GM19193 (cell line): ENCODE data around the gene SPACA7.

Experiments used
- POLR2A ChIP-seq: IDR thresholded peaks from 4 replicates; pipeline ENCODE4 v1.6.1; 2011; ENCODE audit not compliant: insufficient read depth, insufficient read length; ENCODE audit errors: extremely low read depth

SPACA7 gene

GRCh38 chr13:112450118-112450903 is 74.2 kb downstream of the SPACA7 start:
- no peak for TF ChIP-seq POLR2A

- no peak for TF ChIP-seq POLR2A
Observed at GRCh38 chr13:112450904-112451240, 74.7 kb downstream of the SPACA7 start.

- no peak for TF ChIP-seq POLR2A
Observed at GRCh38 chr13:112451512-112452379, 75.6 kb downstream of the SPACA7 start.

GRCh38 chr13:112452380-112453206 is 76.4 kb downstream of the SPACA7 start:
- no peak for TF ChIP-seq POLR2A

GRCh38 chr13:112453207-112453829 is 77.2 kb downstream of the SPACA7 start:
- TF ChIP-seq POLR2A = no peak

GRCh38 chr13:112453874-112454647 is 77.9 kb downstream of the SPACA7 start:
- TF ChIP-seq POLR2A = no peak

GRCh38 chr13:112454648-112455334 is 78.6 kb downstream of the SPACA7 start:
- TF ChIP-seq POLR2A = no peak

- no peak for TF ChIP-seq POLR2A
Observed at GRCh38 chr13:112455476-112456059, 79.4 kb downstream of the SPACA7 start.

- TF ChIP-seq POLR2A = no peak
Observed at GRCh38 chr13:112456138-112457056, 80.2 kb downstream of the SPACA7 start.

GRCh38 chr13:112457081-112457480 is 80.9 kb downstream of the SPACA7 start:
- TF ChIP-seq POLR2A = no peak

GRCh38 chr13:112457485-112457884 is 81.3 kb downstream of the SPACA7 start:
- no peak for TF ChIP-seq POLR2A

GRCh38 chr13:112462408-112462807 is 86.3 kb downstream of the SPACA7 start:
- no peak for TF ChIP-seq POLR2A

- no peak for TF ChIP-seq POLR2A
Observed at GRCh38 chr13:112464720-112465119, 88.6 kb downstream of the SPACA7 start.
